GM18508 (cell line): ENCODE results near the gene CARD6.
"Not testable (repeated sequence)": the region's sequence is repeated elsewhere in the genome, so short reads cannot be mapped to it uniquely, and the experiment has no call there.

Experiments used
- ATAC-seq: cut with Tn5 transposase; IDR thresholded peaks from one replicate; pipeline ENCODE4 v1.9.1; 2021; ENCODE audit warnings: moderate number of reproducible peaks; ENCODE audit not compliant: insufficient read depth, unreplicated experiment

The CARD6 gene

GRCh38 chr5:40828021-40828631 lies 13.0 kb upstream of the CARD6 start:
- no peak for ATAC-seq

DNA sequence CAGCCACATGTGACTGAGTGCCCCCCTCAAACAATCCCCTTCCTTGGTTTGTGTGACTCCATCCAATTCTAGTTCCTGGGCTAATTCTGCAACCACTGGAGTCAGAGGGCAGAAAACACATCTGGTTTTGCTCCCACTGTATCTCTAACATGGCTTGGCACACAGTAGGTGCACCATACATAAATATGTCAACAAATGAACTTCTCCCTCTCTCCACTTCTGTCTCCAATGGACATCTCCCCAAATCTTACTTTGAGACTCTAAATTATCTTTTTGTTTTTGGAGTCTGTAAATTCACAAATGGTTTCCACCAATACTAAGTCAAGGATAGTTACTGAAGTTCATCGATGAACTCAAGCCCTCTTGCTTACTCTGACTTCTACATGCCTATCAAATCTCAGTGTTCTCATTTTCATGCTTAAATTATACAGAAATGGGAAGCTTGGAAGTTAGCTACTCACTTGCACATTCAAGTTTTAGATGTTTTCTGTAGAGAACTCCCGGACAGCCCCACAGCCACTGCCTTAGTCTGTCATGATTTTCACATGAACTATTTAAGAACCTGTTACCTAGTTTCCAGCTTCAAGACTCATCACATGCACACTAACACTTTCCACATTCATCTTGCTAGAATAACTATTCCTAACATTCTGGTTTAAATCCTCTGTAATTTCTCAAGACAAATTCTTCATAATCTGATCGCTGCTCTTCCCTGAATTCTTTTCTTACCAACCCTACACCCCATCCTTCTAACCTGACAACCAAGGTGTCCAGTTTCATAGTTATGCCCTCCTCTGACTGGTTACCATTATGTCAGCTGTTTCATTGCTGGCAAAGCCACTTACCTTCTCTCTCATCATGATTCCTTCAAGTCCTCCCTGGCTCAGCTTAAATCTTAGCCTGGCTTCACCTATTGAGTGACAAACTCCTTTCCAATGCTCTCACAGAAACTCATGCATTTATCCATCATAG lies 12.2 kb upstream of the CARD6 start:
- no peak for ATAC-seq

DNA sequence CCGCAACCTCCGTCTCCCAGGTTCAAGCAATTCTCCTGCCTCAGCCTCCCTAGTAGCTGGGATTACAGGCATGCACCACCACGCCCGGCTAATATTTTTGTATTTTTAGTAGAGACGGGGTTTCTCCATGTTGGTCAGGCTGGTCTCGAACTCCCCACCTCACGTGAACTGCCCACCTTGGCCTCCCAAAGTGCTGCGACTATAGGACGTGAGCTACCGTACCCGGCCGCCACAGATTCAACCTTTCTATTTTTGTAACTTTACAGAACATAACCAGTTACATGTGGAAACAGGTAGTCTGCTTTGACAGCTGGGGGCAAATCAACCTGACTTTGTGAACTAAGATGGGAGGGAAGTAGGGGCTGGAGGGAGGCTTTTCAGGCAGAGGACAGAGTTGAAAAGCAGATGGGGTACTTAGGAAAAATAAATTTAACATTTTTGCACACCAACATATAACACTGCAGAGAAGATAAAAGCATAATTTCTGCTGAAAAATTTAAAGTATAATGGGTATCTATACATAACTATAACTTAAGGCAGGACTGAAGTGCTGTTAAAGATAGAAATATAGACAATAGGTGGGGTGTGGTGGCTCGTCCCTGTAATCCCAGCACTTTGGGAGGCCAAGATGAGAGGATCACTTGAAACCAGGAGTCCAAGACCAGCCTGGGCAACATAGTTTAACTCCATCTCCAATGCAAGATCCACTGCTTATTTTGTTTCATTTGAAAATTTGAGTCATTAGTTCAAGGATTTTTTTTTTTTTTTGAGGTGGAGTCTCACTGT lies 11.2 kb upstream of the CARD6 start:
- ATAC-seq, result no peak

- ATAC-seq, result no peak
Observed at GRCh38 chr5:40831346-40832210, 9.6 kb upstream of the CARD6 start.

DNA sequence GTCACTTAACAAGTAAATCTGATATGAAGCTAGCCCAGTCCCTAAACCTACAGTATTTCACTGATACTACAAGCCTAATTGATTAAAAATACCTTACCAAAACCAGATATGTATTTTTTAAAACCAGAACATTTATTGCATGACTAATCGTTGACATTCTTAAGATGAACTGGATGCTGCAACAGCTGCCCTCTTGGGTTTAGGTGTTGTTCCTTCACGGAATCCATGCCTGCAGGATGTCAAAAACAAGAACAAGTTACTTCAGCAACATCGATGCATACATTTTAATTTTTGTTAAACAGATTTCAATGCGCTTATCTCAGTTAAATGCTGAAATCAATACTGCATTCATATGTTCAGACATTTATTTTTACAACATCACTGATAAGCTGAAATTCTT lies 8.8 kb upstream of the CARD6 start:
- no peak for ATAC-seq

- ATAC-seq, result no peak
Observed at GRCh38 chr5:40833712-40834229, 7.4 kb upstream of the CARD6 start.

GRCh38 chr5:40834391-40834848 lies 6.7 kb upstream of the CARD6 start:
- no peak for ATAC-seq

DNA sequence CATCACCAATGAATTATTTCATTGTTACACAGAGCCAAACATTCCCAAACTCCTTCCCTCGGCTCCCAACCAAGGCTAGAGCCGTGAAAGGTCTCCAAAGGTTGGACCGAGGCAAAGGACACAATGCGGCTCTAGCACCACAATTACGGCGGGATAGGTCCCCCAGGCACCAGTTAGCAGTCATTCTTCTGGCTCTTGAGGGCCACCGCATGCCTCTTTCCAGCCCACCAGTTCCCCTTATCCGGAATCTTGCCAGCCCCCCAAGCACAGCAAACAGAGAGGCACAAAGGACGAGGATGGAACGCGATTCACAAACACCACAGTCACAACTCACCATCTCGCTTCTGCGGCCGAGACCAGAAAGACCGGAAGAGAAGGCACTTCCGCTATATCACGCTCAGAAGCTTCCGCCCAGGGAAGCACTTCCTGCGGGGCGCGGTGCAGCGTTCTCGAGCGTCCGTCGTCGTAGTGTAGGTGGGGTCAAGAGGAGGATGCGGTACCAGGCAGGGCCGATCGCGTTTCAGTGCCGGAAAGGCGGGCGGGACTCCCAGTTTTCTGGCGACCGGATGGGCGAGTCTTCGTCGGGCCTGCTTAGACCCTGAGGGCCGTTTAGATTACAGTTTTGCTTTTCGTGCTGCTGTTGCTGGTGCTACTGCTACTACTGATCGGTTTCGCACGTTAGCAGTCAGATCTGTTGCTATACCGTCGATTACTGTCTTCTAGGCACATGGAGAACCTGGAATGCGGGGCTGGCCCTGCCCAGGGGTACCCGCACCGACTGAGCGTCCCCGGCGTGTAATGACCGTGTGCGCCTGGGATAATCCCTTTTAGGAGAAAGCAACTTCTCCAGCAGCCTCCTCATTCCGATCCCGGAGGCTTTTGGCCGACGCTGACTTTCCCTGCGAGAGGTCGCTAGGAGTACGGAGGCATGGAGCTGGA lies 6.0 kb upstream of the CARD6 start, which contains the start of gene RPL37:
RPL37 (minus strand) TSS at position 374 of the 939 bp plus-strand sequence; CDS start at position 337, 37 bp downstream.
- peak; percentile 92 for ATAC-seq

DNA sequence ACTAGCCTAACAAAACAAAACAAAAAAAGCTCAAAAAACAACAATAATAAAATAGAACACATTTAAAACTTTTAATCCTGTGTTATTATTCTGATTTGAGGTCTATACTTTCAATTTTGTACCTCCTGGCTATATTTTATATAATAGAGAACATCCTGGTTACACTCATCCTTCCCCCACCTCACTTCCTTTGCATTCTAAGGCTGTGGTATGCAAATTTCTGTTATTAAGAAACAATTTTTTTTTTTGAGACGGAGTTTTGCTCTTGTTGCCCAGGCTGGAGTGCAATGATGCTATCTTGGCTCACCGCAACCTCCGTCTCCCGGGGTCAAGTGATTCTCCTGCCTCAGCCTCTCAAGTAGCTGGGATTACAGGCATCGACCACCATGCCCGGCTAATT lies 3.1 kb upstream of the CARD6 start:
- no peak for ATAC-seq

DNA sequence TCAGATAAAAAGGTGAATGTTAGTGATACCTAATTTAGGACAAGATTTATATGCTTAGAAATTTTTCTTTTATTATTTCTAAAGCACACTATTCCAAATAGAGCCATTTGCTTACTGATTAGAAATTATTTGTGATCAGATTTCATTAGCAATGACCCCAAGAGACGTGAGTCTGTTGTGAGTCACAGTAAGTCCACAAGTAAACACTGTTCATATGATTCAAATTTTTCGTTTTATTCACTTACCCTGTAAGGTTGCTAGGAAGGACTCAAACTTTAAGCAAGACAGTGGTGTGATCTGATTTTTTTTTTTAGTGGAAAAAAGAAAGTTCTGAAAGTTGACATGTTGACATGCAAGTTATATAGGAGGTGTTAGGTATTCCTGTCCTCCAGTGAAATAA lies 1.2 kb downstream of the CARD6 start:
- ATAC-seq, result no peak

DNA sequence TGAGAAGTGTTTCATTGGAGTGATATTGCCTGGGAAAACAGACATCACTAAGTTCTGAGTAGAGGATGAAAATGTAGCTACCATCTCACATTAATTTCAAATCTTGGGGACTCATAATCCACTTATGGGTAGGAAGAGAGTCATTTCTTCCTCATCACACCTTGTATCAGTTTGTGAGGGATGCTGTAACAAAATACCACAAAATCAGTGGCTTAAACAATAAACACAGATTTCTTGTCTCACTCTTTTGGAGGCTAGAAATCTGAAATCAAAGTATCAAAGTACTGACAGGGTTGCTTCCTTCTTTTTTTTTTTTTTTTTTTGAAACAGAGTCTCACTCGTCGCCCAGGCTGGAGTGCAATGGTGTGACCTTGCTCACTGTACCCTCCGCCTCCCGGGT lies 3.4 kb downstream of the CARD6 start:
- no peak for ATAC-seq

- ATAC-seq, result no peak
Observed at GRCh38 chr5:40846371-40846770, 5.2 kb downstream of the CARD6 start.

DNA sequence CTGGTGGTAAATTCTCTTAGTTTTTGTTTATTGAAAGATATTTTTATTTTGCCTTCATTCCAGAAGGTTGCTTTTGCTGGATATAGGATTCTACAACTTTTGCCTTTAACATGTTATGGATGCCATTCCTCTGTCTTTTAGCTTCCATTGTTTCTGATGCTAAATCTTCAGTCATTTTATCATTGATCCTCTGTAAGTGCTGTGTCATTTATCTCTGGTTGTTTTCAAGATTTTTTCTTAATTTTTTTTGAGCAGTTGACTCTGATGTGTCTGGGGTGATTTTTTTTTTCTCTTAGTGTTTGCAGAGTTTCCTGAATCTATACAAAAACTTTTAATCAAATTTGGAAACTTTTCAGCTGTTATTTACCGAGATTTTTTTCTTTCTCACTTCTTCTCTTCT lies 6.4 kb downstream of the CARD6 start:
- ATAC-seq, result no peak

GRCh38 chr5:40853632-40854192 lies 12.5 kb downstream of the CARD6 start:
- no peak for ATAC-seq

DNA sequence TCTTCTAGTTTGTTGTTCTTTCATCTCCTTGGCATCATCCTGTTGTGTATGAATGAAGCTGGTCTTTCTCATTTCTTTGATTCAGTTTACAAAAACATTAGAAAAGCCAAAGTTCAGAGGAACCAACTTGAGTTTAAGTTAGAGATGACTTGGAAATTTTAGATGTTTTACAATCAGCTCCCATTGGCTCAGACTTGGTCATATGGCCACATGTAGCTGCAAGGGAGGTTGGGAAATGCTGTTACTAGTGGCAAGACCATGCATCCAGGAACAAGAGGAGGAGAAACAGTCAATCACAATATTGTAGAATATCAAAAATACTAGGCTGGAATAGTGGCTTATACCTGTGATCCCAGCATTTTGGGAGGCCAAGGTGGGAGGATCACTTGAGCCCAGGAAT lies 19.5 kb downstream of the CARD6 start:
- ATAC-seq, result no peak

- not testable (repeated sequence) for ATAC-seq
Observed at GRCh38 chr5:40865004-40865403, 23.8 kb downstream of the CARD6 start.

DNA sequence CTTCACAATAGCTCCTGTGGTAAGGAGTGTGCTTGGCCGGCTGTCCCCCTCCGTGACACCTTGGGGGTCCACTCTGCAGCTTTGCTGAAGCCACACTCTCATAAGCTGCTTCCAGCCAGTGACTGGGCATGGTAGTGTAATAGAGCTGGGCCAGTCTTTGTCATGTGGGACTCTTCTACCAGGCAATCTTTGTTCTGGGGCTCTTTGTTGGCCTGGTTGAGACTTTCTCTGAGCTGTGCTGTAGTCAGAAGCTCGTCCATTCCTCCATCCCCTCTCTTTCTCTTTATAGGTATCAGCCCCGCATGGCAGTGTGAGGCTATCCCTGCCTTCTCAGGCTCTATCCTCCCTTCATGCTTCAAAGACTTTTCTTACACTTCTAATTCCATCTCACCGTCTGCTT lies 25.7 kb downstream of the CARD6 start:
- ATAC-seq, result no peak

DNA sequence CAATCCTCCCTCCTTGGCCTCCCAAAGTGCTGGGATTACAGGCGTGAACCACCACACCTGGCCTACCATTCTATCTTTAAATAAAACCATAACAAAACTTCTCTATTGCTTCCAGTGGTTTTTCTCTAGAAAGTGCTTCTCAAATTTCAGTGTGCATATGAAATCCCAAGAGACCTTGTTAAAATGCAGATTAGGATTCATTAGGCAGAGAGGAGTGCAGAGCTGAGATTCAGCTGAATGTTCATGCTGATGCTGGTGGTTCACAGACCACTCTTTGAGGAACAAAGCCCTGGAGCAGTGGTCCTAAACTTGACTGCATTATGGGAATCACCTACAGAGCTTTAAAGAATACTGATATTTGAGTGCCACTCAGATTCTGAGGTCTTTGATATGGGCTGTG lies 28.2 kb downstream of the CARD6 start:
- ATAC-seq, result no peak
